BE2C (cell line): ENCODE results near the gene CSF1R.
"Not testable (repeated sequence)": the region's sequence is repeated elsewhere in the genome, so short reads cannot be mapped to it uniquely, and the experiment has no call there.

Source experiments
- DNase-seq: peaks from one replicate; pipeline ENCODE4 v3.0.0-alpha.2; 2020
- H3K27me3 ChIP-seq: fragments of 250-450 bp; sonication (Bioruptor Pico); 2 replicates; pipeline ENCODE4 v1.5.1; 2020; ENCODE audit warnings: mild to moderate bottlenecking
- H3K36me3 ChIP-seq: fragments of 250-450 bp; sonication (Bioruptor Pico); 2 replicates; pipeline ENCODE4 v1.5.1; 2020; ENCODE audit warnings: mild to moderate bottlenecking
- H3K4me1 ChIP-seq: fragments of 250-450 bp; sonication (Bioruptor Pico); 2 replicates; pipeline ENCODE4 v1.5.1; 2020
- H3K4me3 ChIP-seq: 2 replicates; pipeline ENCODE4 v1.5.1; 2011; ENCODE audit warnings: low read depth, low read length
- H3K9me3 ChIP-seq: fragments of 250-450 bp; sonication (Bioruptor Pico); 2 replicates; pipeline ENCODE4 v1.5.1; 2020
- TF ChIP-seq, protein P1 (sequence below): IDR thresholded peaks from 2 replicates; pipeline ENCODE4 v1.5.1; 2012; ENCODE audit warnings: mild to moderate bottlenecking, low read depth, low read length

CSF1R gene

DNA sequence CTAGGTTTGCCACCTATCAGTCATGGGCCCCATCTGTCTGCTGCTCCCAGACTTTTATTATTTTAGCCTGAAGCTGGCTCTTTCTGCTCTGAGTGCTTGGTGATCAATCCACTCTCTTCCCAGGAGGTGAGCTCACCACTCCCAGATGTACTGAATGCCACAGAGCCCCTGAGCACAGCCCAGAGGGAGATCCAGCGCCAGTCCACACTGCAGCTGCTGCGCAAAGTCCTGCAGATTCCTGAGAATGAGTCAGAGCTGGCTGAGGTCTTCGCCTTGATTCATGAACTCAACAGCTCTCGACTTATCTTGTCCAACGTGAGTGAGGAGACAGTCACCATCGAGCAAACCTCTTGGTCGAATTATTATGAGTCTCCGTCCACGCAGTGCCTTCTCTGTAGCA, 49.8 kb downstream of the CSF1R start:
- TF ChIP-seq, protein P1, sequence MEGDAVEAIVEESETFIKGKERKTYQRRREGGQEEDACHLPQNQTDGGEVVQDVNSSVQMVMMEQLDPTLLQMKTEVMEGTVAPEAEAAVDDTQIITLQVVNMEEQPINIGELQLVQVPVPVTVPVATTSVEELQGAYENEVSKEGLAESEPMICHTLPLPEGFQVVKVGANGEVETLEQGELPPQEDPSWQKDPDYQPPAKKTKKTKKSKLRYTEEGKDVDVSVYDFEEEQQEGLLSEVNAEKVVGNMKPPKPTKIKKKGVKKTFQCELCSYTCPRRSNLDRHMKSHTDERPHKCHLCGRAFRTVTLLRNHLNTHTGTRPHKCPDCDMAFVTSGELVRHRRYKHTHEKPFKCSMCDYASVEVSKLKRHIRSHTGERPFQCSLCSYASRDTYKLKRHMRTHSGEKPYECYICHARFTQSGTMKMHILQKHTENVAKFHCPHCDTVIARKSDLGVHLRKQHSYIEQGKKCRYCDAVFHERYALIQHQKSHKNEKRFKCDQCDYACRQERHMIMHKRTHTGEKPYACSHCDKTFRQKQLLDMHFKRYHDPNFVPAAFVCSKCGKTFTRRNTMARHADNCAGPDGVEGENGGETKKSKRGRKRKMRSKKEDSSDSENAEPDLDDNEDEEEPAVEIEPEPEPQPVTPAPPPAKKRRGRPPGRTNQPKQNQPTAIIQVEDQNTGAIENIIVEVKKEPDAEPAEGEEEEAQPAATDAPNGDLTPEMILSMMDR = no peak
- H3K36me3 ChIP-seq = peaks cover 74% of the 10 kb centered on the region

GRCh38 chr5:150035139-150035895, 51.0 kb downstream of the CSF1R start:
- H3K36me3 ChIP-seq = peaks cover 74% of the 10 kb centered on the region
- no peaks in the 10 kb centered on the region for H3K27me3 ChIP-seq
- H3K9me3 ChIP-seq = no peaks in the 10 kb centered on the region
- no peak for DNase-seq
- no peak overlapping the region for H3K4me3 ChIP-seq
- TF ChIP-seq, protein P1 = no peak
- H3K4me1 ChIP-seq = no peaks in the 10 kb centered on the region

More for the DNA sequence above, 49.8 kb downstream of the CSF1R start:
- Histone ChIP-seq H3K9me3 (no peaks in the 10 kb centered on the region), H3K4me1 (no peaks in the 10 kb centered on the region), H3K4me3 (no peak overlapping the region), H3K27me3 (no peaks in the 10 kb centered on the region)
- DNase-seq = no peak

DNA sequence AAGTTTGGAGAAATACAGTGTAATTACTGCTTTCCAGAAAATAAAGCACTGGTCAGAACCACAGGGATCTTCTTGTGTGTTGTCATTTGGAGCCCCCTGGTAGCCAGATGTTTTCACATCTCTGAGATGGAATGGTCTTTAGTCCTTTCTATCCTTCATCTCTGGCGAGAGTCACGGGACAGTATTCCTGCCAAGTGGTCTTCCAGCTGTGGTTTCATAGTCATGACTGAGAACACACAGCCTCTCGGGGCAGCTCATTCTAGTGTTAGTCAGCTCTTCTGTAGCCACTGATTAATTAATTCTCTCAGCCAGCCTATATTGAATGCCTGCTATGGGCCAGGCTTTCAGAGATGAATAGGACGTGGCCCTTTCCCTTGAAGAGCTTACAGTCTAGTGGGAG, 51.7 kb downstream of the CSF1R start:
- H3K4me1 ChIP-seq = no peaks in the 10 kb centered on the region
- H3K36me3 ChIP-seq = peaks cover 74% of the 10 kb centered on the region
- TF ChIP-seq, protein P1 = no peak
- DNase-seq = no peak
- H3K27me3 ChIP-seq = no peaks in the 10 kb centered on the region
- no peaks in the 10 kb centered on the region for H3K9me3 ChIP-seq
- no peak overlapping the region for H3K4me3 ChIP-seq

- TF ChIP-seq, protein P1 = no peak
- no peaks in the 10 kb centered on the region for H3K4me1 ChIP-seq
- H3K27me3 ChIP-seq = no peaks in the 10 kb centered on the region
- H3K36me3 ChIP-seq = peaks cover 79% of the 10 kb centered on the region
- H3K9me3 ChIP-seq = no peaks in the 10 kb centered on the region
- DNase-seq = no peak
- no peak overlapping the region for H3K4me3 ChIP-seq
These were observed 53.0 kb downstream of the CSF1R start for GRCh38 chr5:150033334-150033733.

DNA sequence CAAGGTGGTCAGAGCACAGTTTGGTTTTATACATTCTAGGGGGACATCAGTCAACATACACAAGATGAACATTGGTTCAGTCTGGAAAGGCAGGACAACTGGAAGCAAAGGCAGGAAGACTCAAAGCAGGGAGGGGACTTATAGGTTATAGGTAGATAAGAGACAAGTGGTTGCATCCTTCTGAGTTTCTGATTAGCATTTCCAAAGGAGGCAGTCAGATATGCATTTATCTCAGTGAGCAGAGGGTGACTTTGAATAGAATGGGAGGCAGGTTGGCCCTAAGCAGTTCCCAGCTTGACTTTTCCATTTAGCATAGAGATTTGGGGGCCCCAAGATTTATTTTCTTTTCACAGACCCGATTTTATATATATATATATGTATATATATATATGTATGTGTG, 58.3 kb downstream of the CSF1R start:
- not testable (repeated sequence) for DNase-seq, H3K27me3 ChIP-seq, H3K4me3 ChIP-seq, H3K9me3 ChIP-seq, H3K4me1 ChIP-seq
- peaks cover 88% of the 10 kb centered on the region for H3K36me3 ChIP-seq

DNA sequence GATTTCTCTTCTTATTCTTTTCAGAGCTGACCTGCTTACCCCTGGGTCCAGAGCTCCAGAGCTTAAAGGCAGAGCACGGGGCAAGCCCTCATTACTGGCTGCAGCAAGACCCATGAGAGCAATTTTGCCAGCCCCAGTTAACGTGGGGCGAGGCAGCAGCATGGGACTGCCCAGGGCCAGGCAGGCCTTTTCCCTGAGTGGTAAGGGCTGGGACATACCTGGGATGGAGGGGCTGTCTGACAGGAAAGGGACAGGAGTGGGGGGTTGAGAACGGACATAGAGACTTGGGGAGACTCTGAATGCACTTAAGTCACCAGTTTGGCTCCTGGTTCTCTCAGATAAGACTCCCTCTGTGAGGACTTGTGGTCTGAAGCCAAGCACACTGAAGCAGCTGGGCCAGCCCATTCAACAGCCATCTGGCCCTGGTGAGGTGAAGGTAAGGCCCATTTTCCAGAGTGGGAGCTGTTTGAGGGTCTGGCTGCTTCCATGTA, 59.6 kb downstream of the CSF1R start:
- Histone ChIP-seq H3K36me3 (peaks cover 81% of the 10 kb centered on the region), H3K4me3 (no peak overlapping the region), H3K27me3 (no peaks in the 10 kb centered on the region), H3K4me1 (0 out of 2 replicates have a peak, but pooled peaks cover 2% of the 10 kb centered on the region), H3K9me3 (no peaks in the 10 kb centered on the region)
- no peak for DNase-seq
- TF ChIP-seq, protein P1 = no peak
